AG20443 (cell line): ENCODE results near the gene IL13RA1.
"Not testable (repeated sequence)": the region's sequence is repeated elsewhere in the genome, so short reads cannot be mapped to it uniquely, and the experiment has no call there.

Experiments
- DNase-seq: peaks from one replicate; pipeline ENCODE4 v3.0.0; 2012; ENCODE audit warnings: low spot score, mixed read lengths

The IL13RA1 gene

GRCh38 chrX:118726887-118727685 lies at the start of gene IL13RA1:
TSS of gene IL13RA1 (plus strand) at chrX:118727606. CDS start at chrX:118727639, 33 bp downstream.
- peak; percentile 89 for DNase-seq

- DNase-seq = no peak
These were observed 48.1 kb upstream of the IL13RA1 start for GRCh38 chrX:118679290-118679689.

- DNase-seq = no peak
These were observed 45.0 kb upstream of the IL13RA1 start for GRCh38 chrX:118682258-118683014.

- DNase-seq = no peak
These were observed 42.0 kb upstream of the IL13RA1 start for GRCh38 chrX:118685393-118685792.

- DNase-seq = no peak
These were observed 38.5 kb upstream of the IL13RA1 start for GRCh38 chrX:118688935-118689334.

GRCh38 chrX:118693843-118694242 lies 33.6 kb upstream of the IL13RA1 start:
- DNase-seq = no peak

GRCh38 chrX:118694638-118695037 lies 32.8 kb upstream of the IL13RA1 start:
- no peak for DNase-seq

- DNase-seq = peak; percentile 8
These were observed 28.8 kb upstream of the IL13RA1 start for GRCh38 chrX:118698516-118699170.

- no peak for DNase-seq
These were observed 24.7 kb upstream of the IL13RA1 start for GRCh38 chrX:118702741-118703140.

GRCh38 chrX:118706681-118707080 lies 20.7 kb upstream of the IL13RA1 start:
- no peak for DNase-seq

- no peak for DNase-seq
These were observed 12.9 kb upstream of the IL13RA1 start for GRCh38 chrX:118714521-118714920.

- not testable (repeated sequence) for DNase-seq
These were observed 11.5 kb upstream of the IL13RA1 start for GRCh38 chrX:118715917-118716316.

- not testable (repeated sequence) for DNase-seq
These were observed 10.6 kb upstream of the IL13RA1 start for GRCh38 chrX:118716833-118717232.

- no peak for DNase-seq
These were observed 9.6 kb upstream of the IL13RA1 start for GRCh38 chrX:118717678-118718391.

GRCh38 chrX:118718737-118719136 lies 8.7 kb upstream of the IL13RA1 start:
- no peak for DNase-seq

- no peak for DNase-seq
These were observed 7.2 kb upstream of the IL13RA1 start for GRCh38 chrX:118720058-118720707.

GRCh38 chrX:118723376-118723775 lies 4.0 kb upstream of the IL13RA1 start:
- no peak for DNase-seq

- DNase-seq = no peak
These were observed 3.0 kb upstream of the IL13RA1 start for GRCh38 chrX:118724365-118724764.

- no peak for DNase-seq
These were observed 2.6 kb upstream of the IL13RA1 start for GRCh38 chrX:118724775-118725174.

GRCh38 chrX:118726396-118726795 lies 1.0 kb upstream of the IL13RA1 start:
- no peak for DNase-seq

GRCh38 chrX:118727686-118728339 lies 407 bp downstream of the IL13RA1 start:
- DNase-seq = peak; percentile 52
